ENCODE measurements around the gene RAB24.
"Not testable (repeated sequence)": the region's sequence is repeated elsewhere in the genome, so short reads cannot be mapped to it uniquely, and the experiment has no call there.

The RAB24 gene

DNA sequence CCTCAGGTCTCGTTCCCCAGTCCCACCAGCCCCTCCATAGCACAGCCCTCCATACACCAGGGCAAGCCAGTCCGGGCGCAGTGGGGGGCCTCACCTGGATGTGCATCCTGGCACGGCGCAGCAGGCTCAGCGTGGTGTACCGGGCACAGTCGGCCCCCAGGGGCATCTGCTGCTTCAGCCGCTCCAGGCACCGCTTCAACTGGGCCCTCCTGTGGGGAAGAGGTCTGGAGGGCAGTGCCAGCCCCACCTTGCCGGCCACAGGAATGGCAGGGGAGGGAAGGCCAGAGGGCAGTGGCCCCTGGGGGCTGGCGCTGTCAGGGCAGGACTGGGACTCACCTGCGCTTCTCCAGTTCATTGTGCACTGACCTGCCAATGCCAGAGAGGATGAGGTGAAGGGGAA, 6.8 kb upstream of the RAB24 start:
- H3K4me3 ChIP-seq (ENCODE audit: low read length) = no peak overlapping the region; the same call in 1 of the 2 replicates
- no peak for DNase-seq (ENCODE audit: low read depth)
- TF ChIP-seq, protein P1, sequence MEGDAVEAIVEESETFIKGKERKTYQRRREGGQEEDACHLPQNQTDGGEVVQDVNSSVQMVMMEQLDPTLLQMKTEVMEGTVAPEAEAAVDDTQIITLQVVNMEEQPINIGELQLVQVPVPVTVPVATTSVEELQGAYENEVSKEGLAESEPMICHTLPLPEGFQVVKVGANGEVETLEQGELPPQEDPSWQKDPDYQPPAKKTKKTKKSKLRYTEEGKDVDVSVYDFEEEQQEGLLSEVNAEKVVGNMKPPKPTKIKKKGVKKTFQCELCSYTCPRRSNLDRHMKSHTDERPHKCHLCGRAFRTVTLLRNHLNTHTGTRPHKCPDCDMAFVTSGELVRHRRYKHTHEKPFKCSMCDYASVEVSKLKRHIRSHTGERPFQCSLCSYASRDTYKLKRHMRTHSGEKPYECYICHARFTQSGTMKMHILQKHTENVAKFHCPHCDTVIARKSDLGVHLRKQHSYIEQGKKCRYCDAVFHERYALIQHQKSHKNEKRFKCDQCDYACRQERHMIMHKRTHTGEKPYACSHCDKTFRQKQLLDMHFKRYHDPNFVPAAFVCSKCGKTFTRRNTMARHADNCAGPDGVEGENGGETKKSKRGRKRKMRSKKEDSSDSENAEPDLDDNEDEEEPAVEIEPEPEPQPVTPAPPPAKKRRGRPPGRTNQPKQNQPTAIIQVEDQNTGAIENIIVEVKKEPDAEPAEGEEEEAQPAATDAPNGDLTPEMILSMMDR (conservative IDR thresholded peaks at IDR 0.05; ENCODE audit: low read length) = no peak

GRCh38 chr5:177309351-177310191, 6.1 kb upstream of the RAB24 start:
- no peak overlapping the region for H3K4me3 ChIP-seq (ENCODE audit: low read length)
- TF ChIP-seq, protein P1 (conservative IDR thresholded peaks at IDR 0.05; ENCODE audit: low read length) = peak; percentile 80
- peak; percentile 59 for DNase-seq (ENCODE audit: low read depth)

DNA sequence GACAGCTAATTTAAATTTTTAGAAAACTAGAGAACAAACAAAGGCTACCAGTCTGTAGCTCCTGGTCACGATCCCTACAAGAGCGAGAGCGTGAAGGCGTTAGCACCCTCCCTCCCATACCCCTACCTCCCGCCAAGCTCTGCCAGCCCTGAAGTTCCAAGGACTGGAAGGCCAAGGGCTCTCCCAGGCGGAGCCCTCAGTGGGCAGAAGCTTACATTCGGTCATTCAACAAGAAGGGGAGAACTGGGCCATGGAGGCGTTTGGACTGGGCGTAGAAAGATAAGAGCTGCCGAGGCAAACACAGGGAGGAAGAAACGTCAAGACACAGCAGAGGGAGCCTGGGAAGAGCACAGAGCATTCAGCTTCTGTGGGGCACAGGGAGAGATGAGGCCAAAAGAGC, 5.2 kb upstream of the RAB24 start:
- H3K4me3 ChIP-seq (ENCODE audit: low read length) = no peak overlapping the region
- no peak for DNase-seq (ENCODE audit: low read depth)
- TF ChIP-seq, protein P1 (conservative IDR thresholded peaks at IDR 0.05; ENCODE audit: low read length) = no peak

GRCh38 chr5:177307544-177308363, 4.2 kb upstream of the RAB24 start:
- DNase-seq (ENCODE audit: low read depth) = no peak
- TF ChIP-seq, protein P1 (conservative IDR thresholded peaks at IDR 0.05; ENCODE audit: low read length) = no peak
- no peak overlapping the region for H3K4me3 ChIP-seq (ENCODE audit: low read length)

GRCh38 chr5:177306674-177307543, 3.4 kb upstream of the RAB24 start:
- TF ChIP-seq, protein P1 (conservative IDR thresholded peaks at IDR 0.05; ENCODE audit: low read length) = no peak
- H3K4me3 ChIP-seq (ENCODE audit: low read length) = no peak overlapping the region
- no peak for DNase-seq (ENCODE audit: low read depth)

GRCh38 chr5:177306103-177306640, 2.7 kb upstream of the RAB24 start:
- not testable (repeated sequence) for DNase-seq (ENCODE audit: low read depth); H3K4me3 ChIP-seq (ENCODE audit: low read length)
